GM18511 (cell line): ENCODE results near the gene RAB3B.
"Not testable (repeated sequence)": the region's sequence is repeated elsewhere in the genome, so short reads cannot be mapped to it uniquely, and the experiment has no call there.

Experiments used
- ATAC-seq: cut with Tn5 transposase; IDR thresholded peaks from one replicate; pipeline ENCODE4 v1.9.1; 2021; ENCODE audit warnings: mild to moderate bottlenecking, moderate library complexity; ENCODE audit not compliant: unreplicated experiment

RAB3B gene

DNA sequence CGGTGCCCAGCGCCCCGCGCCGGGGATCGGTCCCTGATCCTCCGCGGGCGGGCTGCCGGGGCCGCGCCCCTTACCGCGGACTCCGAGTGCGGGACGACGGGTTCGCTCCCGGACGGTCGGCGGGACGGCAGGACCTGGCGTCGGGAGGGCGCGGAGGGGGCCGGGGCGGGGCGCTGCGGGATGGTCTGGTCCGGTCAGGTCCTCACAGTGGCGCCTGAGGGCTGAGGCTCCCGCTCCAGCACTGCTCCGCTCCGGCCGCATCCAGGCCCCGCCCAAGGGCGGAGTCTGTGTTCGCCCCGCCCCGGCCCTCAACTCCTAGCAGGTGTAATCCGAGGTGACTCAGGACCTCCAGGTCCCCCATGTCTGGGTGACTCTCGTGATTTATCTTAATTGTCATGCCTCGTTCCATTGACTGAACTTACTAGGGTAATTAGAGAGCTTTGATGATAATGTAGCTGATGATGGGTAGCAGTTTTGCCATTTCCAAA lies at the start of gene RAB3B:
TSS of gene RAB3B (minus strand) at position 223 of the 488 bp plus-strand sequence. CDS start 13,583 bp downstream, outside the sequence.
- ATAC-seq, result peak; percentile 91

DNA sequence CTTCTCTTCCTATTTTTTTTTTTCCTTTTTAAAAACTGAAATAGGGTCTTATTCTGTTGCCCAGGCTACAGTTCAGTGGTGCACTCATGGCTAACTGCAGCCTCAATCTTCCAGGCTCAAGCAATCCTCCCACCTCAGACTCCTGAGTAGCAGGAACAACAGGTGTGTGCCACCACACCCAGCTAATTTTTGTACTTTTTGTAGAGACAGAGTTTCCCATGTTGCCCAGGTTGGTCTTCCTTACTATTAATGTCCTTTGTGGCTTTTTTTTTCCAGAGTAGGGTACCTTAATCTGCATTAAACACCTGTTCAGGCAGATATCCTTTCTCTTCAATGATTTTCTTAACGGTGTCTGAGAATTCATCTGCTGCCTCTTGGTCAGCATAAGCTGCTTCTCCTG lies 47.4 kb upstream of the RAB3B start:
- no peak for ATAC-seq

DNA sequence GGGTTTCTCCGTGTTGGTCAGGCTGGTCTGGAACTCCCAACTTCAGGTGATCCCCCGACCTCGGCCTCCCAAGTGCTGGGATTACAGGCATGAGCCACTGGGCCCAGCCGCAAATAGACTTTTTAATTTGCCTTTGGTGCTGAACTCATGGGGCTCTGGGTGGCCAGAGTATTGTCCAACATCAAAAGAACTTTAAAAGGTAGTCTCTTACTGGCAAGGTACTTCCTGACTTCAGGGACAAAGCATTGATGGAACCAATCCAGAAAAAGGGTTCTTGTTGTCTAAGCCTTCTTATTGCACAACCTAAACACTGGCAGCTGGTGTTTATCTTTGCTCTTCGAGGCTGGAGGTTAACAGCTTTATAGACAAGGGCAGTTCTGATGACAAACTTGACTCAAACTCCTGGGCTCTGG lies 46.9 kb upstream of the RAB3B start:
- no peak for ATAC-seq

- no peak for ATAC-seq
Observed at GRCh38 chr1:52034050-52034384, 43.5 kb upstream of the RAB3B start.

DNA sequence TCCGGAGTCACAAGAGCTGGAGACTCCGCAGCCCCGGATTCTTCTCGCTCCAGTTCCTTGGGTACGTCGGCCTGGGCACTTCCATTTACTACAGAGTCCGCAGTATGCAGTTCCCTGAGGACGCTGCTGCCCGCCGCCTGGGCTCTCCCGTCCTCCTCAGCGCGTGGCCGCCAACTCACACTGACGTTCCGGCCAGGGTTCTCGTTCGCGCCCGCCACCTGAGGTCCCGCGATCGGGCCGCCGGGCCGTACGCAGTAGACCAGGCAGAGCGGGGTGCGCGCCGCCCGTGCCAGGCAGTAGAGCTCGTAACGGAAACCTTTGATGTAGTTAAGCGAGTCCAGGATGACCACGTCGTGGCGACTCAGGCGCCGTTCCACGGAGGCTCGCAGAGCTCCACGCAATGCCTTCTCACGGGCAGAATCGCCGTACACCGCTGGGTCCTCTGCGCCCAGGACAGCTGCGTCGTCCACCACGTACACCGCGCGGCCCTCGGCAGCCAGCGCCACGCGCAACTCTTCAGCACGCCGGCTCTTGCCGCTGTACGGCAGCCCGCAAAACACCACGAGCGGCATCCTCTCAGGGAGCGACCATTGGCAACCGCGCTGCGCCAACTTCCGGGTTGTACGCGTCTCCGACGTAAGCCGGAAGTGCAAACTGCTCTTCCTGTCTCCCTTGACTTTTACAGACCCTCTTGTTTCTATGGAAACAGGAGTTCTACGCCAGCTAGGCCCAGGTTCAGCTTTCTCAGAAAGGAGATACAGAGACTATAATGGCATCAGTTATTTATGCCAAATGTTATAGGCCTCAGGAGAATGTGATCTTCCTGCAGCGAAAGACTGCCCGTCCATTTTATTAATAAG lies 42.9 kb upstream of the RAB3B start, which contains the start of gene KTI12:
TSS of gene KTI12 (minus strand) at position 621 of the 860 bp plus-strand sequence. CDS start at position 572, 49 bp downstream.
- ATAC-seq, result peak; percentile 94

DNA sequence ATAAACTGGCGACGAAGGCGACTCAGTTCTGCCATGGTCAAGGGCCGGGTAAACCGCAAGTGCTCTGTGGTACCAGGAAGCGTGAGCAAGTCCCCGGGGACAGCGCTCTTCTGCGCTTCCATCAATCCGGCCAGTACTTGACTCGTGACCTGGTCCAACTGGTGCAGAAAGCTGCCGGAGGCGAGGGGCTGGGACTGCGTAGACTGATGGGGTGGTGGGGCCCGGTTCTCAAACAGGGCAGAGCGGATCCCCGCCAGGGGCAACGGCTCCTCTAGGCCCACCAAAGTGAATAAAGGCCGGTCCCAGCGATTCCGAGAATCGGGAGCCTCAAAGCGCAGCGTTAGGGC lies 42.3 kb upstream of the RAB3B start:
- ATAC-seq, result no peak

DNA sequence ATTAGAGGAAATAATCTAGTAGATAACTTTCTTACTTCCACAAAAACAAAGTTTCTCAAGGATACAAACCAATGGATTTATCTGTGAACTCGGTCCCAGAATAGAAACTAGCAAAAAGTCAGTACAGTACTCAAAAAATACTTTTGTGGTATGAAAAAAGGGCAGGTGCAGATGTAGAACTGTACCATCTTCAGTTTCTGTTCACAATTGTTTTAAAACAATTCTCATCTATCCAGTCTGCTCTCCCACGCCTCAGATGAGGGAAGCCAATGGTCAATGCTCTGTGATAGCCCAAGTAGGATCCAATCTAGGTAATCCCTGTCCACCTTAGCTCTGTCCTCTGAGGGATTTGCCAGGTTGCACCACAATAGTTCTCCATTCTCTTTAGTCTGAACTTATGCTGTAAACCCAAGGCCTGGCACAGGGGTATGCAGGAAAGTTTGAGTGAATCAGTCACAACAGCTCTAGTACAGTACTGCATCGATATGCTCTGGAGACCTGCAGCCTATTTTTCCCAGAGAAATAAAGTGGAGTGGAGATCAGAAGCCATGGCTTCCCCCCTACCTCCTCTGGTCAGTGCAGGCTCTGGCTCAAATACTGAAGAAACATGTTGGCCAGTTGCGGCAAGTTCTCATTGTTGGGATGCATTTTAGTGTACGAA lies 41.8 kb upstream of the RAB3B start:
- no peak for ATAC-seq

GRCh38 chr1:52028839-52029238 lies 38.3 kb upstream of the RAB3B start:
- not testable (repeated sequence) for ATAC-seq

- no peak for ATAC-seq
Observed at GRCh38 chr1:52028328-52028727, 37.8 kb upstream of the RAB3B start.

DNA sequence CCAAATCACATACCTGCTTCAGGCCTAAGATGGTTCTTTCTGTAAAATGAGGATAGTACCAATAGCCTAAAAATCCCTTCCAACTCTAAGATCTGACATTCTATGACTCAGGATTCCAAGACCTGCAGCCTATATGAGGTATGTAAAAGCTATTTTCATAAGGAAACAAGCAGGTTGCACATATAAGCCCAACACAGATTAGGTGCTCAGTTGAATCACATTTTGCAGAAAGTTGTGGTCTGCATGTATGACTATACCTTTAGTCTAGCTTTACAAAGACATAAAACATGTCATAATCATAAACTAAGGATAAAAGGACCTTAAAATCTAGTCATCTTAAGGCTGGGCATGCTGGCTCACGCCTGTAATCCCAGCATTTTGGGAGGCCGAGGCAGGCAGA lies 35.8 kb upstream of the RAB3B start:
- ATAC-seq, result no peak

- no peak for ATAC-seq
Observed at GRCh38 chr1:52022133-52022532, 31.6 kb upstream of the RAB3B start.

GRCh38 chr1:52008071-52008809 lies 17.7 kb upstream of the RAB3B start:
- no peak for ATAC-seq

DNA sequence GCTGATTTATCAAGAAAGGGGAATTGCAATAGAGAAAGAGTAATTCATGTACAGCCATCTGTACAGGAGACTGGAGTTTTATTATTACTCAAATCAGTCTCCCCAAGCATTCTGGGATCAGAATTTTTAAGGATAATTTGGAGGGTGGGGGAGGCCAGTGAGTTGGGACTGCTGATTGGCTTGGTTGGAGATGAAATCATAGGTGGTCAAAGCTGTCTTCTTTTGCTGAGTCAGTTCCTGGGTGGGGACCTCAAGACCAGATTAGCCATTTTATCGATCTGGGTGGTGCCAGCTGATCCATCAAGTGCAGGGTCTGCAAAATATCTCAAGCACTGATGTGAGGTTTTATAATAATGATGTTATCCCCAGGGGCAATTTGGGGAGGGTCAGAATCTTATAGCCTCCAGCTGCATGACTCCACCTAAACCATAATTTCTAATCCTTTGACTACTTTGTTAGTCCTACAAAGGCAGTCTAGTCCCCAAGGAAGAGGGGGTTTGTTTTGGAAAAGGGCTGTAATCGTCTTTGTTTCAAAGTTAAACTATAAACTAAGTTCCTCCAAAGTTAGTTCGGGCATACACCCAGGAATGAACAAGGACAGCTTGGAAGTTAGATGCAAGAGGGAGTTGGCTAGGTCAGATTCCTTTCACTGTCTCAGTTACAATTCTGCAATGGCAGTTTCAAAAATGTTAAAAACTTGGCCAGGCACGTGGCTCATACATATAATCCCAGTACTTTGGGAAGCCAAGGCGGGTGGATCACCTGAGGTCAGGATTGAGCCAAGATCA lies 16.9 kb upstream of the RAB3B start:
- no peak for ATAC-seq

GRCh38 chr1:52006081-52006553 lies 15.6 kb upstream of the RAB3B start:
- not testable (repeated sequence) for ATAC-seq

GRCh38 chr1:52005548-52005947 lies 15.0 kb upstream of the RAB3B start:
- not testable (repeated sequence) for ATAC-seq

- no peak for ATAC-seq
Observed at GRCh38 chr1:52003877-52004276, 13.4 kb upstream of the RAB3B start.

DNA sequence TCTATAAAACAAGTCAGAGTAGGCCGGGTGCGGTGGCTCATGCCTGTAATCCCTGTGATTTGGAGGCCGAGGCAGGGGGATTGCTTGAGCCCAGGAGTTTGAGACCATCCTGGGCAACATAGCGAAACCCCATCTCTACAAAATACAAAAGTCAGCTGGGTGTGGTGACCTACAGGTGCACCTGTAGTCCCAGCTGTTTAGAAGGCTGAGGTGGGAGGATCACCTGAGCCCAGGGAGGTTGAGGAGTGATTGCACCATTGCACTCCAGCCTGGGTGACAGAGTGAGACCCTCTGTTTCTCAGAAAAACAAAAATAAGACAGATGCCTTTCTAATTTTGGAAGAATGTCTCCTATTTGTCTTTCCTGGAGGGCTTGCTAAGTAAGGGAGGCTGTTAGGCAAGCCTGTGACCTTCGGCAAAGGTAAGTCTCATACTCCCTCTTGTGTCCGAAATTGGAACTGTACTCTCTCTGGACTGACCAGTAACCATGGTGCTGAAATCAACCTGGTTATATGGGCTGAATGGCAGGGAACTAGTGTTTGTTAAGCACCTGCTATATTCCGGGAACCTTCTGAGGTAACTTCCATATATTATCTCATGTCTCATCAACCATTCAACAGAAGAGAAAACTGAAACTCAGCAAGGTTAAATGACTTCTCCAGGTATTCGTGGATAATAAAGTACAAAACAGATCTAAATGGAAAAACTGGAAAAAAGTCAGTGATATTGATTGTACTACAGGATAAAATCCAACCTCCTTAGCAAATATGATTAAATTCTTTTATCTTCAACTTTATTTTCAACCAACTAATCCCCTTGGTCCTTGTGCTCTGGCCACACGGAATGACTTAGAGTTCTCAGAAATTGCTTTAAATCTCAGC lies 11.8 kb upstream of the RAB3B start:
- ATAC-seq, result peak; percentile 67

- ATAC-seq, result no peak
Observed at GRCh38 chr1:51998701-51999100, 8.2 kb upstream of the RAB3B start.

GRCh38 chr1:51997974-51998382 lies 7.5 kb upstream of the RAB3B start:
- ATAC-seq, result no peak
